Right lobe of liver (tissue), 4 donors: Measurements from ENCODE around the gene SPRED1.

Source experiments
- POLR2A ChIP-seq: fragments of 450-650 bp; IDR thresholded peaks from one replicate; pipeline ENCODE4 v1.6.1; 2017; ENCODE audit warnings: antibody characterized with exemption, mild to moderate bottlenecking
- TF ChIP-seq, protein P1 (sequence below), 4 donors: fragments of 200-600 bp in 3 of 4; fragments of 450-650 bp in 1 of 4; IDR thresholded peaks; one replicate each; pipeline versions ENCODE4 v1.5.1 to v1.8.0; 2016 to 2022; ENCODE audit warnings: antibody characterized with exemption in 4 of 4, mild to moderate bottlenecking in 2 of 4
- donor health status: DM: no; HTN: no; CAD: no.
- donor health status: DM: no; HTN: no; CAD: no.
- donor health status: DM: no; HTN: yes; CAD: no.

GRCh38 chr15:38208779-38209178 lies 43.9 kb upstream of the SPRED1 start:
- TF ChIP-seq, protein P1, sequence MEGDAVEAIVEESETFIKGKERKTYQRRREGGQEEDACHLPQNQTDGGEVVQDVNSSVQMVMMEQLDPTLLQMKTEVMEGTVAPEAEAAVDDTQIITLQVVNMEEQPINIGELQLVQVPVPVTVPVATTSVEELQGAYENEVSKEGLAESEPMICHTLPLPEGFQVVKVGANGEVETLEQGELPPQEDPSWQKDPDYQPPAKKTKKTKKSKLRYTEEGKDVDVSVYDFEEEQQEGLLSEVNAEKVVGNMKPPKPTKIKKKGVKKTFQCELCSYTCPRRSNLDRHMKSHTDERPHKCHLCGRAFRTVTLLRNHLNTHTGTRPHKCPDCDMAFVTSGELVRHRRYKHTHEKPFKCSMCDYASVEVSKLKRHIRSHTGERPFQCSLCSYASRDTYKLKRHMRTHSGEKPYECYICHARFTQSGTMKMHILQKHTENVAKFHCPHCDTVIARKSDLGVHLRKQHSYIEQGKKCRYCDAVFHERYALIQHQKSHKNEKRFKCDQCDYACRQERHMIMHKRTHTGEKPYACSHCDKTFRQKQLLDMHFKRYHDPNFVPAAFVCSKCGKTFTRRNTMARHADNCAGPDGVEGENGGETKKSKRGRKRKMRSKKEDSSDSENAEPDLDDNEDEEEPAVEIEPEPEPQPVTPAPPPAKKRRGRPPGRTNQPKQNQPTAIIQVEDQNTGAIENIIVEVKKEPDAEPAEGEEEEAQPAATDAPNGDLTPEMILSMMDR (IDR thresholded peaks at IDR 0.05), result no peak
- TF ChIP-seq POLR2A, result no peak
